GM23248 (cell line): ENCODE results near the gene DNAH9.

Source experiments
- EZH2 ChIP-seq: fragments of 200-600 bp; sonication (generic); IDR thresholded peaks from 2 replicates; pipeline ENCODE4 v1.6.1; 2018; ENCODE audit warnings: antibody characterized with exemption, mild to moderate bottlenecking; ENCODE audit not compliant: insufficient read depth, poor library complexity, severe bottlenecking
- EZH2phosphoT487 ChIP-seq: fragments of 200-600 bp; sonication (generic); IDR thresholded peaks from 2 replicates; pipeline ENCODE4 v1.6.1; 2018; ENCODE audit warnings: antibody characterized with exemption, moderate library complexity, mild to moderate bottlenecking, low read depth; ENCODE audit not compliant: insufficient read depth

DNA sequence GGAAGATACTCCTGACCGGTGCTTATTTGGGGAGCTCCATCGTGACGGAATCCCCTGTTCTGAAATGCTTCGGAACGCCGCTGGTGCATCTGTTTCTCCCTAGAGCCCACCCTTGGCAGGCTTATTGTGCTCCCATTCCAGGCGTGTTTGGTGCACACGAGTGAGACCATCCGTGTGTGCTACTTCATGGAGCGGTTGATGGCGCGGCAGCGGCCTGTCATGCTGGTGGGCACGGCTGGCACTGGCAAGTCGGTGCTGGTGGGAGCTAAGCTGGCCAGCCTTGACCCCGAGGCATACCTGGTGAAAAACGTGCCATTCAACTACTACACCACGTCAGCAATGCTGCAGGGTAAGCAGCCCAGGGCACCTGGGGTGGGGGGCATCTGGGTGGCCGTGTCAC, 170.7 kb downstream of the DNAH9 start:
- TF ChIP-seq EZH2: no peak
- no peak for TF ChIP-seq EZH2phosphoT487
